ENCODE data around the gene RABGAP1L. TPM values are rescaled to one million over a fixed set of nuclear protein-coding genes. Genes with fewer than 3 reads are reported as not detected.

RABGAP1L gene
- total and polyA plus RNA-seq, 2 of the 8 experiments (the other 6 are each of a cell fraction or from before 2014, with no cell fraction given): 33.3 to 156 TPM

DNA sequence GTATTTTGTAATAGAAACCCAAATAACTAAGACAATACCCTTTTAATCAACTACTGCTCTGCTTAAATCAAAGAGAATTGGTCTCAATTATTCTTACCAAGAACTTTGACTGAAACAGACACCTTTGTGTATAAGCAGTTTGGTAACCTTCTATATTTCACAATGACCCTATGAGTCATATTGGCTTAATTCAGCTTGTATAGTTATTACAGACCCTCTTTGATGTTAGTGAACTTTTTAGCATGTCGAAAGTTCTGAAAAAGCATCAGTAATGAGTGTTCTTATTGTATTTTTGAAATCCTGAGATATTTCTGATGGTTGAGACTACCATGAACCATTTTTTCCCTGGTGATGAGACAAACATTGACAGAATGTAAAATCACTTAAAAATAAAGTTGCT, 43.3 kb upstream of the RABGAP1L start:
- Histone ChIP-seq H3K14ac (ENCODE audit: insufficient read length) (no peak overlapping the region), H2BK20ac (ENCODE audit: low read length) (no peak overlapping the region), H3K27ac (ENCODE audit: low read depth, low read length) (no peak overlapping the region), H3K56ac (replicated peaks; ENCODE audit: insufficient read length, low read depth, low read length) (no peak overlapping the region), H3K23ac (ENCODE audit: insufficient read length) (no peak overlapping the region), H2AFZ (ENCODE audit: low read length) (no peak overlapping the region), H2BK12ac (ENCODE audit: low read depth, low read length) (no peak overlapping the region), H2BK15ac (ENCODE audit: low read length) (no peak overlapping the region), H4K8ac (ENCODE audit: extremely low read depth, insufficient read depth, low read length) (no peak overlapping the region), H4K5ac (ENCODE audit: insufficient read length, low read depth, low read length) (no peak overlapping the region), H3K79me1 (ENCODE audit: low read depth, low read length) (no peaks in the 10 kb centered on the region), H3K18ac (ENCODE audit: extremely low read depth, low read length) (no peak overlapping the region), H4K91ac (replicated peaks; ENCODE audit: insufficient read length, low read length) (no peak overlapping the region), H3K79me2 (ENCODE audit: control insufficient read depth in 1 of 2, insufficient read depth in 2 of 2, low read length in 2 of 2) (no peaks in the 10 kb centered on the region), H3K4me2 (ENCODE audit: insufficient read depth in 1 of 2, low read depth in 2 of 2, low read length in 2 of 2) (no peak overlapping the region), H3K9ac (replicated peaks in 1 of 4; ENCODE audit: extremely low read depth in 1 of 4, low read depth in 3 of 4, low read length in 3 of 4) (no peak overlapping the region), H3K36me3 (ENCODE audit: control insufficient read depth in 2 of 4, insufficient read depth in 4 of 4, low read length in 3 of 4) (no peaks in the 10 kb centered on the region), H3K9me3 (ENCODE audit: insufficient read depth in 2 of 2, low read depth in 1 of 2, low read length in 1 of 2) (no peaks in the 10 kb centered on the region), H4K20me1 (replicated peaks in 1 of 2; ENCODE audit: control insufficient read depth in 1 of 2, insufficient read depth in 2 of 2, low read length in 2 of 2) (no peaks in the 10 kb centered on the region), H3K4me1 (replicated peaks in 1 of 4; ENCODE audit: control insufficient read depth in 3 of 4, insufficient read depth in 4 of 4, low read length in 3 of 4) (no peaks in the 10 kb centered on the region), H3K4ac (replicated peaks; ENCODE audit: insufficient read length, low read depth, low read length) (no peak overlapping the region), H2AK5ac (ENCODE audit: low read depth, low read length) (no peak overlapping the region), H2BK5ac (ENCODE audit: low read depth, low read length) (no peak overlapping the region), H2BK120ac (replicated peaks; ENCODE audit: low read depth, low read length) (no peak overlapping the region), H3K4me3 (ENCODE audit: extremely low read depth in 1 of 4, insufficient read depth in 2 of 4, low read depth in 3 of 4, low read length in 4 of 4) (no peak overlapping the region), H3K23me2 (ENCODE audit: low read depth, low read length) (no peaks in the 10 kb centered on the region), H3K27me3 (replicated peaks in 1 of 4; ENCODE audit: control insufficient read depth in 3 of 4, extremely low read depth in 1 of 4, insufficient read depth in 3 of 4, low read length in 3 of 4) (no peaks in the 10 kb centered on the region)
- POLR2A ChIA-PET (ENCODE audit: partially characterized antibody): no interaction called here
- DNase-seq (ENCODE audit: low read depth in 1 of 2, low spot score in 2 of 2) (no peak), FAIRE-seq (no peak)
- 79% methylated on average over 1 of the region's 1 CpG; no CpG with 5 or more reads in 1 of the 2 experiments for WGBS, 2 experiments (ENCODE audit: extremely low coverage in 1 of 2, insufficient coverage in 1 of 2, insufficient read length in 1 of 2, insufficient replicate concordance in 2 of 2, low coverage in 1 of 2, low lambda C conversion rate in 2 of 2, missing lambda C conversion rate in 1 of 2)
- CTCF ChIA-PET (ENCODE audit: partially characterized antibody): interaction anchor here (1.3 to 2.0 kb wide), 3 partner anchors 10 to 102 kb away, joined by 3 to 8 read pairs (median 5); no protein-coding TSS in a partner anchor
- TF ChIP-seq SP2 (IDR thresholded peaks at IDR 0.05; ENCODE audit: low read length) (no peak), CHD2 (IDR thresholded peaks at IDR 0.05; ENCODE audit: low read length) (no peak), NRF1 (IDR thresholded peaks at IDR 0.05; ENCODE audit: low read depth, low read length) (no peak), TAF1 (IDR thresholded peaks at IDR 0.05; ENCODE audit: low read depth, low read length) (no peak), TBP (IDR thresholded peaks at IDR 0.05; ENCODE audit: low read depth, low read length) (no peak), CREB1 (IDR thresholded peaks at IDR 0.05) (no peak), EGR1 (IDR thresholded peaks at IDR 0.05; ENCODE audit: borderline replicate concordance, low read depth, low read length) (no peak), JUND (IDR thresholded peaks at IDR 0.05; ENCODE audit: low read length) (no peak), SIX5 (IDR thresholded peaks at IDR 0.05; ENCODE audit: low read depth, low read length) (no peak)
- TF ChIP-seq, protein P1, sequence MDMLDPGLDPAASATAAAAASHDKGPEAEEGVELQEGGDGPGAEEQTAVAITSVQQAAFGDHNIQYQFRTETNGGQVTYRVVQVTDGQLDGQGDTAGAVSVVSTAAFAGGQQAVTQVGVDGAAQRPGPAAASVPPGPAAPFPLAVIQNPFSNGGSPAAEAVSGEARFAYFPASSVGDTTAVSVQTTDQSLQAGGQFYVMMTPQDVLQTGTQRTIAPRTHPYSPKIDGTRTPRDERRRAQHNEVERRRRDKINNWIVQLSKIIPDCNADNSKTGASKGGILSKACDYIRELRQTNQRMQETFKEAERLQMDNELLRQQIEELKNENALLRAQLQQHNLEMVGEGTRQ (IDR thresholded peaks at IDR 0.05; ENCODE audit: low read length): no peak
- TF ChIP-seq, protein P2, sequence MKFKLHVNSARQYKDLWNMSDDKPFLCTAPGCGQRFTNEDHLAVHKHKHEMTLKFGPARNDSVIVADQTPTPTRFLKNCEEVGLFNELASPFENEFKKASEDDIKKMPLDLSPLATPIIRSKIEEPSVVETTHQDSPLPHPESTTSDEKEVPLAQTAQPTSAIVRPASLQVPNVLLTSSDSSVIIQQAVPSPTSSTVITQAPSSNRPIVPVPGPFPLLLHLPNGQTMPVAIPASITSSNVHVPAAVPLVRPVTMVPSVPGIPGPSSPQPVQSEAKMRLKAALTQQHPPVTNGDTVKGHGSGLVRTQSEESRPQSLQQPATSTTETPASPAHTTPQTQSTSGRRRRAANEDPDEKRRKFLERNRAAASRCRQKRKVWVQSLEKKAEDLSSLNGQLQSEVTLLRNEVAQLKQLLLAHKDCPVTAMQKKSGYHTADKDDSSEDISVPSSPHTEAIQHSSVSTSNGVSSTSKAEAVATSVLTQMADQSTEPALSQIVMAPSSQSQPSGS (IDR thresholded peaks at IDR 0.05; ENCODE audit: low read length): no peak

Measured in H1 (cell line).